Activated naive CD4-positive, alpha-beta T cell treated with anti-CD3 and anti-CD28 coated beads, Interleukin-2, amount 50 U/mL, for 24 hours (primary cell): ENCODE measurements around the gene ARPC1A.
"Not testable (repeated sequence)": the region's sequence is repeated elsewhere in the genome, so short reads cannot be mapped to it uniquely, and the experiment has no call there.

Experiments used
- H3K27ac Mint-ChIP-seq: one replicate; pipeline ENCODE4 v1.8.0; 2021; ENCODE audit warnings: mild to moderate bottlenecking, mixed read lengths
- H3K27me3 Mint-ChIP-seq: one replicate; pipeline ENCODE4 v1.8.0; 2021; ENCODE audit warnings: mixed read lengths
- H3K36me3 Mint-ChIP-seq: one replicate; pipeline ENCODE4 v1.8.0; 2021; ENCODE audit warnings: mixed read lengths
- H3K4me1 Mint-ChIP-seq: one replicate; pipeline ENCODE4 v1.8.0; 2021; ENCODE audit warnings: mixed read lengths
- H3K4me3 Mint-ChIP-seq: one replicate; pipeline ENCODE4 v1.8.0; 2021; ENCODE audit warnings: mild to moderate bottlenecking, mixed read lengths
- H3K9me3 Mint-ChIP-seq: one replicate; pipeline ENCODE4 v1.8.0; 2021; ENCODE audit warnings: mixed read lengths

Gene ARPC1A

GRCh38 chr7:99403764-99404163 is 78.1 kb downstream of the ARPC1A start:
- H3K4me3 Mint-ChIP-seq, result no peak overlapping the region
- H3K4me1 Mint-ChIP-seq, result peaks cover 32% of the 10 kb centered on the region

GRCh38 chr7:99404235-99404976 is 78.7 kb downstream of the ARPC1A start:
- Mint-ChIP-seq H3K27ac (peak overlapping the region; percentile 55), H3K9me3 (no peaks in the 10 kb centered on the region), H3K4me1 (peaks cover 32% of the 10 kb centered on the region), H3K4me3 (no peak overlapping the region), H3K36me3 (peaks cover 19% of the 10 kb centered on the region), H3K27me3 (no peaks in the 10 kb centered on the region)

More at GRCh38 chr7:99403764-99404163, 78.1 kb downstream of the ARPC1A start:
- H3K36me3 Mint-ChIP-seq, result peaks cover 21% of the 10 kb centered on the region
- no peaks in the 10 kb centered on the region for H3K9me3 Mint-ChIP-seq
- H3K27ac Mint-ChIP-seq, result no peak overlapping the region
- no peaks in the 10 kb centered on the region for H3K27me3 Mint-ChIP-seq

DNA sequence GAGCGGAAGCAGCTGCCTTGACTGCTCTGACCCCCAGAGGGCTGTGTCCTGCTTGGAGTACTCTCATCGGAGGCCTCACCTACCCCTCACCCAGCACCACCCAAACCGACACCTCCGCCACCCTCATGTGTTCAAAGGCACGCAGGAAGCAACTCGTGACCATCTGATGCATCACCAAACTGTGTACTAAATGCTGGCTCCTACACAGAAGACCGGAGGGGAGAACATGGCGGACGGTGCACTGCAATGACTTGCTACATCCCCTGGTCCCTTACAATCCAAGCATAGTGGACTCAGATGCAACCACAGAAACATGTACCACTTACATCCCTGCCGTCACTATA is 79.3 kb downstream of the ARPC1A start:
- no peak overlapping the region for H3K4me3 Mint-ChIP-seq
- peaks cover 37% of the 10 kb centered on the region for H3K4me1 Mint-ChIP-seq
- peaks cover 21% of the 10 kb centered on the region for H3K36me3 Mint-ChIP-seq
- no peaks in the 10 kb centered on the region for H3K27me3 Mint-ChIP-seq
- no peaks in the 10 kb centered on the region for H3K9me3 Mint-ChIP-seq
- H3K27ac Mint-ChIP-seq, result no peak overlapping the region

DNA sequence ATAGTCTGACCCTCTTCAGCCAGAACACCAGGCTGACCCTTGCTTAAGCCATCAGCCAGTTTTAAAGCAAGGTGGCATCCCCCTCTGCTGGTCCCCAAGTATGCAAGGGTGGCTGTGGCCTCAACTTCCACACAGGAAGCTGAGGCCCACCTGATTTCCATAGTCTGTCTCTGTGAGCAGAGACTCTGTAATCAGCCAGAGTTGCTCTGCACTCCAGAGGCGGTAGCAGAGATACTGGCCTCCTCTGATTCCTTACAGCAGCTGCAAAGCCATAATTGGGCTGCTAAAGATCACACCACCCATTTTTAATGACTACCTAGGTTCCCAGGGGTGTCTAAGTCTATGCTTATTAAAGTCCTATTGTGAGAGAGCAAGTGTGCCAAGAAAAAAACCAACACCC is 80.9 kb downstream of the ARPC1A start:
- H3K27me3 Mint-ChIP-seq, result no peaks in the 10 kb centered on the region
- peaks cover 50% of the 10 kb centered on the region for H3K4me1 Mint-ChIP-seq
- peaks cover 18% of the 10 kb centered on the region for H3K36me3 Mint-ChIP-seq
- no peak overlapping the region for H3K27ac Mint-ChIP-seq
- H3K9me3 Mint-ChIP-seq, result no peaks in the 10 kb centered on the region
- H3K4me3 Mint-ChIP-seq, result peak overlapping the region; percentile 96

GRCh38 chr7:99407872-99408378 is 82.2 kb downstream of the ARPC1A start:
- no peaks in the 10 kb centered on the region for H3K27me3 Mint-ChIP-seq
- peaks cover 18% of the 10 kb centered on the region for H3K36me3 Mint-ChIP-seq
- peak overlapping the region; percentile 96 for H3K4me3 Mint-ChIP-seq
- H3K9me3 Mint-ChIP-seq, result no peaks in the 10 kb centered on the region
- H3K4me1 Mint-ChIP-seq, result peaks cover 50% of the 10 kb centered on the region
- H3K27ac Mint-ChIP-seq, result peak overlapping the region; percentile 93

GRCh38 chr7:99408379-99409191 is 82.9 kb downstream of the ARPC1A start, which contains the start of the genes BUD31 and PDAP1:
BUD31 (plus strand) TSS chr7:99408969; CDS start chr7:99411093, 2,124 bp downstream.
PDAP1 (minus strand) TSS chr7:99408597; CDS start chr7:99408548, 49 bp downstream.
- peaks cover 13% of the 10 kb centered on the region for H3K36me3 Mint-ChIP-seq
- H3K4me3 Mint-ChIP-seq, result peak within 1 kb of the TSS; percentile 96
- no peaks in the 10 kb centered on the region for H3K27me3 Mint-ChIP-seq
- H3K9me3 Mint-ChIP-seq, result no peaks in the 10 kb centered on the region
- H3K27ac Mint-ChIP-seq, result peak within 1 kb of the TSS; percentile 93
- H3K4me1 Mint-ChIP-seq, result peaks cover 49% of the 10 kb centered on the region

GRCh38 chr7:99409192-99409572 is 83.5 kb downstream of the ARPC1A start:
- Mint-ChIP-seq H3K4me3 (peak overlapping the region; percentile 96), H3K27ac (peak overlapping the region; percentile 93), H3K27me3 (no peaks in the 10 kb centered on the region), H3K4me1 (peaks cover 43% of the 10 kb centered on the region), H3K36me3 (peaks cover 8% of the 10 kb centered on the region), H3K9me3 (no peaks in the 10 kb centered on the region)

- Mint-ChIP-seq H3K36me3 (peaks cover 10% of the 10 kb centered on the region), H3K27me3 (no peaks in the 10 kb centered on the region), H3K9me3 (no peaks in the 10 kb centered on the region), H3K27ac (peak overlapping the region; percentile 93), H3K4me1 (peaks cover 39% of the 10 kb centered on the region), H3K4me3 (peak overlapping the region; percentile 96)
Measured at GRCh38 chr7:99409806-99410205, 84.1 kb downstream of the ARPC1A start.

DNA sequence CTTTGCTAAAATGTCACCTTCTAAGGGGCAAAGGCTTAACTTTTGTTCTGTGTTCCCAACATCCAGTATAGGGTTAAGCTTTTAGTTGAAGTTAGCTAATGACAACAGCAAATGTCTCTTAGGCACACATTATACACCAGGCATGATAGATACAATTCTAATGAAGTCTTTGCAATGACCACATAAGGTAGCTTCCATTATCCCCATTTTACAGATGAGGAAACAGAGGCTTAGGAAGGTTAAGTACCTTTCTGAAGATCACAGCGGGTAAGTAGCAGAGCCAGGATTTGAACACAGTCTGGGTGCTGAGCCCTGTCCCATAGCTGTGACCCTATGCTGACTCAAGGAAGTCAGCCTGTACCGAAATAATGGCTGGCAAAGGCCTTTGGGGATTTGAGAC is 84.9 kb downstream of the ARPC1A start:
- peak overlapping the region; percentile 96 for H3K4me3 Mint-ChIP-seq
- H3K36me3 Mint-ChIP-seq, result peaks cover 14% of the 10 kb centered on the region
- H3K27ac Mint-ChIP-seq, result peak overlapping the region; percentile 35
- no peaks in the 10 kb centered on the region for H3K9me3 Mint-ChIP-seq
- H3K27me3 Mint-ChIP-seq, result no peaks in the 10 kb centered on the region
- H3K4me1 Mint-ChIP-seq, result peaks cover 41% of the 10 kb centered on the region

DNA sequence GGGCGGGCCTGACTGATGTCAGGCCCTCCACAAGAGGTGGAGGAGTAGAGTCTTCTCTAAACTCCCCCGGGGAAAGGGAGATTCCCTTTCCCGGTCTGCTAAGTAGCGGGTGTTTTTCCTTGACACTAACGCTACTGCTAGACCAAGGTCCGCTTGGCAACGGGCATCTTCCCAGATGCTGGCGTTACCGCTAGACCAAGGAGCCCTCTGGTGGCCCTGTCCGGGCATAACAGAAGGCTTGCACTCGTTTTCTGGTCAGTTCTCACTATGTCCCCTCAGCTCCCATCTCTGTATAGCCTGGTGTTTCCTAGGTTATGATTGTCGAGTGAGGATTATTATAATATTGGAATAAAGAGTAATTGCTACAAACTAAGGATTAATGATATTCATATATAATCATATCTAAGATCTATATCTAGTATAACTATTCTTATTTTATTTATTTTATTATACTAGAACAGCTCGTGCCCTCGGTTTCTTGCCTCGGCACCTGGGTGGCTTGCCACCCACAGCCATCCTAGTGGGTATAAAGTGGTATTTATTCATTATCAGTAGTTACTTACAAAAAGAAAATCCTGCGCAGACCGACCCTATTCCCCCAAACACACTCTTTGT is 89.9 kb downstream of the ARPC1A start:
- not testable (repeated sequence) for H3K9me3 Mint-ChIP-seq, H3K27ac Mint-ChIP-seq, H3K4me3 Mint-ChIP-seq, H3K27me3 Mint-ChIP-seq
- H3K4me1 Mint-ChIP-seq, result peaks cover 21% of the 10 kb centered on the region
- peaks cover 16% of the 10 kb centered on the region for H3K36me3 Mint-ChIP-seq
